ENCODE data around the gene TBC1D8. TPM values are rescaled to one million over a fixed set of nuclear protein-coding genes. Genes with fewer than 3 reads are reported as not detected.

Gene TBC1D8
- total RNA-seq, 1 donor from 2014 or later, result 19.9 TPM

- no peak for ATAC-seq
- no peaks in the 10 kb centered on the region for H3K27me3 ChIP-seq
- DNase-seq, result no peak
- no peaks in the 10 kb centered on the region for H3K9me3 ChIP-seq
- intact Hi-C loops (cut with DNase I), result no loop called here
- H3K4me3 ChIP-seq, result no peak overlapping the region
- no peaks in the 10 kb centered on the region for H3K4me1 ChIP-seq
- H3K36me3 ChIP-seq, result no peaks in the 10 kb centered on the region
- no peak for TF ChIP-seq CTCF (IDR thresholded peaks at IDR 0.05)
- no peak overlapping the region for H3K27ac ChIP-seq
Measured at GRCh38 chr2:101159526-101159925, 8.3 kb upstream of the TBC1D8 start.

GRCh38 chr2:101157272-101157671, 6.1 kb upstream of the TBC1D8 start:
- DNase-seq, result no peak

GRCh38 chr2:101153787-101154186, 2.6 kb upstream of the TBC1D8 start:
- DNase-seq (no peak), ATAC-seq (no peak)
- H3K27me3 ChIP-seq, result no peaks in the 10 kb centered on the region
- no peak for TF ChIP-seq CTCF (IDR thresholded peaks at IDR 0.05)
- H3K36me3 ChIP-seq, result no peaks in the 10 kb centered on the region
- H3K9me3 ChIP-seq, result no peaks in the 10 kb centered on the region
- H3K27ac ChIP-seq, result no peak overlapping the region
- H3K4me1 ChIP-seq, result peaks cover 19% of the 10 kb centered on the region
- intact Hi-C loops (cut with DNase I), result loop anchor here (5.0 kb wide), 1 partner anchor 141 kb away; no protein-coding TSS in a partner anchor
- H3K4me3 ChIP-seq, result no peak overlapping the region

More at GRCh38 chr2:101157272-101157671, 6.1 kb upstream of the TBC1D8 start:
- no peak for ATAC-seq
- no peak for TF ChIP-seq CTCF (IDR thresholded peaks at IDR 0.05)
- Histone ChIP-seq H3K27ac (no peak overlapping the region), H3K4me3 (no peak overlapping the region), H3K9me3 (no peaks in the 10 kb centered on the region), H3K27me3 (no peaks in the 10 kb centered on the region), H3K36me3 (no peaks in the 10 kb centered on the region), H3K4me1 (peaks cover 5% of the 10 kb centered on the region)
- intact Hi-C loops (cut with DNase I), result no loop called here

- H3K27ac ChIP-seq, result no peak overlapping the region
- intact Hi-C loops (cut with DNase I), result loop anchor here (5.0 kb wide), 1 partner anchor 141 kb away; no protein-coding TSS in a partner anchor
Measured at GRCh38 chr2:101153077-101153707, 2.0 kb upstream of the TBC1D8 start.

GRCh38 chr2:101152272-101153076, 1.3 kb upstream of the TBC1D8 start:
- H3K27me3 ChIP-seq, result no peaks in the 10 kb centered on the region
- no peaks in the 10 kb centered on the region for H3K36me3 ChIP-seq
- H3K4me1 ChIP-seq, result peaks cover 19% of the 10 kb centered on the region
- H3K9me3 ChIP-seq, result no peaks in the 10 kb centered on the region
- peak; percentile 70 for DNase-seq
- peak; percentile 70 for ATAC-seq
- peak; percentile 75 for TF ChIP-seq CTCF (IDR thresholded peaks at IDR 0.05)
- intact Hi-C loops (cut with DNase I), result loop anchor here (5.0 kb wide), 1 partner anchor 140 kb away; no protein-coding TSS in a partner anchor
- H3K27ac ChIP-seq, result peak overlapping the region; percentile 81
- H3K4me3 ChIP-seq, result peak overlapping the region; percentile 66

More at GRCh38 chr2:101153077-101153707, 2.0 kb upstream of the TBC1D8 start:
- no peaks in the 10 kb centered on the region for H3K36me3 ChIP-seq
- ATAC-seq (no peak), DNase-seq (no peak)
- H3K4me1 ChIP-seq, result peaks cover 19% of the 10 kb centered on the region
- H3K27me3 ChIP-seq, result no peaks in the 10 kb centered on the region
- no peaks in the 10 kb centered on the region for H3K9me3 ChIP-seq
- H3K4me3 ChIP-seq, result no peak overlapping the region
- no peak for TF ChIP-seq CTCF (IDR thresholded peaks at IDR 0.05)
